Smooth muscle cell (in vitro differentiated cells): ENCODE measurements around the gene NOL4L. TPM values are rescaled to one million over a fixed set of nuclear protein-coding genes. Genes with fewer than 3 reads are reported as not detected.

Source experiments
- DNase-seq: peaks from one replicate; lab custom pipeline; 2025; ENCODE audit not compliant: unreplicated experiment; lab: John Stamatoyannopoulos, UW
- H2AFZ ChIP-seq: fragments of 200-600 bp; sonication (generic); 2 replicates; pipeline ENCODE4 v1.6.0; 2016; ENCODE audit warnings: antibody characterized with exemption, low read depth, mild to moderate bottlenecking
- H3F3A ChIP-seq: fragments of 200-600 bp; sonication (generic); 2 replicates; pipeline ENCODE4 v1.6.0; 2017; ENCODE audit warnings: antibody characterized with exemption, low read depth
- H3K27ac ChIP-seq: fragments of 200-600 bp; sonication (generic); 2 replicates; pipeline ENCODE4 v1.5.1; 2016; ENCODE audit warnings: low read depth, mild to moderate bottlenecking
- H3K27me3 ChIP-seq: fragments of 200-600 bp; sonication (generic); 2 replicates; pipeline ENCODE4 v1.6.1; 2016; ENCODE audit warnings: low read depth, mild to moderate bottlenecking
- H3K36me3 ChIP-seq: fragments of 200-600 bp; sonication (generic); 2 replicates; pipeline ENCODE4 v1.5.1; 2016; ENCODE audit warnings: low read depth
- H3K4me1 ChIP-seq: fragments of 200-600 bp; sonication (generic); 2 replicates; pipeline ENCODE4 v1.5.1; 2016; ENCODE audit warnings: low read depth
- H3K4me2 ChIP-seq: fragments of 200-600 bp; sonication (generic); 2 replicates; pipeline ENCODE4 v1.6.0; 2016; ENCODE audit warnings: mild to moderate bottlenecking
- H3K4me3 ChIP-seq: fragments of 200-600 bp; sonication (generic); 2 replicates; pipeline ENCODE4 v1.5.1; 2016; ENCODE audit warnings: mild to moderate bottlenecking
- H3K79me2 ChIP-seq: fragments of 200-600 bp; sonication (generic); 2 replicates; pipeline ENCODE4 v1.6.0; 2016; ENCODE audit warnings: low read depth, mild to moderate bottlenecking
- H3K9ac ChIP-seq: fragments of 200-600 bp; sonication (generic); 2 replicates; pipeline ENCODE4 v1.6.0; 2016; ENCODE audit warnings: low read depth
- H3K9me3 ChIP-seq: fragments of 200-600 bp; sonication (generic); replicated peaks from 2 replicates; pipeline ENCODE4 v1.5.1; 2016; ENCODE audit warnings: low read depth
- H4K20me1 ChIP-seq: fragments of 200-600 bp; sonication (generic); 2 replicates; pipeline ENCODE4 v1.6.0; 2016; ENCODE audit warnings: low read depth
- CTCF ChIP-seq: fragments of 200-600 bp; sonication (generic); IDR thresholded peaks from 2 replicates; pipeline ENCODE4 v1.5.1; 2017; ENCODE audit warnings: borderline replicate concordance, mild to moderate bottlenecking, antibody characterized with exemption; ENCODE audit not compliant: insufficient read depth, poor library complexity, severe bottlenecking
- WGBS: methylation state at CpG from one replicate; pipeline ENCODE4 v1.1.7; 2016; ENCODE audit warnings: low lambda C conversion rate; 5-methylcytosine and 5-hydroxymethylcytosine counted together
- polyA plus RNA-seq: library from polyadenylated mRNA; unstranded; fragments of >200 nt; fragmentation: Nextera tagmentation; extraction: Ambion mirVana; gene quantifications from 2 replicates; pipeline ENCODE4 v1.2.1, GENCODE V29; 2016
- total RNA-seq: library from RNA; depleted of rRNA; stranded (reverse); fragments of >200 nt; gene quantifications from 2 replicates; pipeline ENCODE4 v1.2.3, GENCODE V29; 2014

NOL4L gene
- total and polyA plus RNA-seq, 2 experiments from 2014 or later: 26.0 to 26.2 TPM

GRCh38 chr20:32501709-32502108 lies 83.4 kb downstream of the NOL4L start:
- DNase-seq: no peak
- no peaks in the 10 kb centered on the region for H3K36me3 ChIP-seq
- TF ChIP-seq CTCF: no peak
- H4K20me1 ChIP-seq: no peaks in the 10 kb centered on the region
- no peaks in the 10 kb centered on the region for H3K9me3 ChIP-seq
- no peak overlapping the region for H3K4me2 ChIP-seq
- H3K4me3 ChIP-seq: no peak overlapping the region
- H3K27me3 ChIP-seq: no peaks in the 10 kb centered on the region
- H3K27ac ChIP-seq: no peak overlapping the region
- no peaks in the 10 kb centered on the region for H3K79me2 ChIP-seq
- H3F3A ChIP-seq: no peaks in the 10 kb centered on the region
- H3K9ac ChIP-seq: no peak overlapping the region
- no peak overlapping the region for H2AFZ ChIP-seq
- WGBS: 81% methylated on average over 3 of the region's 3 CpGs
- H3K4me1 ChIP-seq: peaks cover 9% of the 10 kb centered on the region

GRCh38 chr20:32497589-32498224 lies 87.4 kb downstream of the NOL4L start:
- H4K20me1 ChIP-seq: no peaks in the 10 kb centered on the region
- no peaks in the 10 kb centered on the region for H3K27me3 ChIP-seq
- no peaks in the 10 kb centered on the region for H3K9me3 ChIP-seq
- no peak for TF ChIP-seq CTCF
- no peak overlapping the region for H3K9ac ChIP-seq
- H3K4me3 ChIP-seq: no peak overlapping the region
- no peaks in the 10 kb centered on the region for H3K36me3 ChIP-seq
- no peaks in the 10 kb centered on the region for H3K79me2 ChIP-seq
- 32% methylated on average over 13 of the region's 13 CpGs for WGBS
- H3K4me2 ChIP-seq: peak overlapping the region; percentile 9
- no peaks in the 10 kb centered on the region for H3F3A ChIP-seq
- peak overlapping the region; percentile 1 for H2AFZ ChIP-seq
- peaks cover 9% of the 10 kb centered on the region for H3K4me1 ChIP-seq
- no peak for DNase-seq
- no peak overlapping the region for H3K27ac ChIP-seq

GRCh38 chr20:32496811-32497533 lies 88.2 kb downstream of the NOL4L start:
- Histone ChIP-seq H3K9ac (no peak overlapping the region), H3K27ac (no peak overlapping the region), H3K79me2 (no peaks in the 10 kb centered on the region), H3K27me3 (no peaks in the 10 kb centered on the region), H3K9me3 (no peaks in the 10 kb centered on the region), H3F3A (no peaks in the 10 kb centered on the region), H3K4me2 (no peak overlapping the region), H3K36me3 (no peaks in the 10 kb centered on the region), H3K4me3 (no peak overlapping the region), H4K20me1 (no peaks in the 10 kb centered on the region), H2AFZ (no peak overlapping the region), H3K4me1 (peaks cover 9% of the 10 kb centered on the region)
- DNase-seq: no peak
- TF ChIP-seq CTCF: no peak
- 61% methylated on average over 11 of the region's 11 CpGs for WGBS
